HEK293 (cell line): Measurements from ENCODE around the gene ANKRD11.

Experiments used
- KLF16 ChIP-seq: fragments of 450-650 bp; formaldehyde crosslinking; IDR thresholded peaks from 2 replicates; pipeline ENCODE4 v1.5.1; 2017; ENCODE audit warnings: missing biosample characterization, missing genetic modification characterization
- KLF8 ChIP-seq: fragments of 450-650 bp; formaldehyde crosslinking; IDR thresholded peaks from 2 replicates; pipeline ENCODE4 v1.5.1; 2016; ENCODE audit warnings: missing biosample characterization, missing genetic modification characterization
- SP3 ChIP-seq: fragments of 450-650 bp; formaldehyde crosslinking; IDR thresholded peaks from 2 replicates; pipeline ENCODE4 v1.5.1; 2016; ENCODE audit warnings: missing biosample characterization, missing genetic modification characterization
- ZEB2 ChIP-seq: fragments of 450-650 bp; formaldehyde crosslinking; IDR thresholded peaks from 2 replicates; pipeline ENCODE4 v1.5.1; 2016; ENCODE audit warnings: missing biosample characterization, missing genetic modification characterization
- ZNF239 ChIP-seq: fragments of 450-650 bp; formaldehyde crosslinking; IDR thresholded peaks from 2 replicates; pipeline ENCODE4 v1.5.1; 2016; ENCODE audit warnings: missing biosample characterization, missing genetic modification characterization
- ZNF423 ChIP-seq: fragments of 450-650 bp; formaldehyde crosslinking; IDR thresholded peaks from 2 replicates; pipeline ENCODE4 v1.5.1; 2016; ENCODE audit warnings: missing biosample characterization, missing genetic modification characterization
- ZNF560 ChIP-seq: fragments of 450-650 bp; formaldehyde crosslinking; IDR thresholded peaks from 2 replicates; pipeline ENCODE4 v1.5.1; 2017; ENCODE audit warnings: missing biosample characterization, missing genetic modification characterization, borderline replicate concordance
- ZNF777 ChIP-seq: fragments of 450-650 bp; formaldehyde crosslinking; IDR thresholded peaks from 2 replicates; pipeline ENCODE4 v1.5.1; 2017; ENCODE audit warnings: missing biosample characterization, missing genetic modification characterization, borderline replicate concordance
- ZNF785 ChIP-seq: fragments of 450-650 bp; formaldehyde crosslinking; IDR thresholded peaks from 2 replicates; pipeline ENCODE4 v1.5.1; 2016; ENCODE audit warnings: missing biosample characterization, missing genetic modification characterization
- ZNF792 ChIP-seq: fragments of 450-650 bp; formaldehyde crosslinking; IDR thresholded peaks from 2 replicates; pipeline ENCODE4 v1.5.1; 2016; ENCODE audit warnings: missing biosample characterization, missing genetic modification characterization
- TF ChIP-seq, protein P1 (sequence below): fragments of 450-650 bp; formaldehyde crosslinking; IDR thresholded peaks from 2 replicates; pipeline ENCODE4 v1.5.1; 2016; ENCODE audit warnings: missing biosample characterization, missing genetic modification characterization

DNA sequence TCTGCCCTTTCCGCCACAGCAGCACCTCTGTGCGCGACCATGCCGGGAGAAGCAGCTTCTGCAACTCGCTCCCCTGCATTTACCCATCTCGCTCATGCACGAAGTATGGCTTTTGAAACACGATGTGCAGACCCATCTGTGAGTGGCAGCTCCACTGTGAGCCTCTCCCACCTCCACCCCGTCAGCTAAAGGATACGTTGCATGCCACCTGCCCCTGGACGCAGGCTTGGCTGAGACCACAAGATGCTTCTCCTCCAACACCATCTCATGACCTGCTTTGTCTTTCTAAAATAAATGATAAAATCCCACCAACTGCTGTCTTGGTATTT, 172.0 kb downstream of the ANKRD11 start:
- TF ChIP-seq KLF8 (tag by site-specific recombination): no peak
- TF ChIP-seq, protein P1, sequence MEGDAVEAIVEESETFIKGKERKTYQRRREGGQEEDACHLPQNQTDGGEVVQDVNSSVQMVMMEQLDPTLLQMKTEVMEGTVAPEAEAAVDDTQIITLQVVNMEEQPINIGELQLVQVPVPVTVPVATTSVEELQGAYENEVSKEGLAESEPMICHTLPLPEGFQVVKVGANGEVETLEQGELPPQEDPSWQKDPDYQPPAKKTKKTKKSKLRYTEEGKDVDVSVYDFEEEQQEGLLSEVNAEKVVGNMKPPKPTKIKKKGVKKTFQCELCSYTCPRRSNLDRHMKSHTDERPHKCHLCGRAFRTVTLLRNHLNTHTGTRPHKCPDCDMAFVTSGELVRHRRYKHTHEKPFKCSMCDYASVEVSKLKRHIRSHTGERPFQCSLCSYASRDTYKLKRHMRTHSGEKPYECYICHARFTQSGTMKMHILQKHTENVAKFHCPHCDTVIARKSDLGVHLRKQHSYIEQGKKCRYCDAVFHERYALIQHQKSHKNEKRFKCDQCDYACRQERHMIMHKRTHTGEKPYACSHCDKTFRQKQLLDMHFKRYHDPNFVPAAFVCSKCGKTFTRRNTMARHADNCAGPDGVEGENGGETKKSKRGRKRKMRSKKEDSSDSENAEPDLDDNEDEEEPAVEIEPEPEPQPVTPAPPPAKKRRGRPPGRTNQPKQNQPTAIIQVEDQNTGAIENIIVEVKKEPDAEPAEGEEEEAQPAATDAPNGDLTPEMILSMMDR (tag by site-specific recombination): no peak
- no peak for TF ChIP-seq ZNF560 (tag by site-specific recombination)
- no peak for TF ChIP-seq ZNF777 (tag by site-specific recombination)
- TF ChIP-seq SP3: no peak
- no peak for TF ChIP-seq ZNF423 (tag by site-specific recombination)
- TF ChIP-seq ZNF792 (tag by site-specific recombination): no peak
- no peak for TF ChIP-seq ZEB2 (tag by site-specific recombination)
- TF ChIP-seq ZNF785 (tag by site-specific recombination): no peak
- no peak for TF ChIP-seq ZNF239 (tag by site-specific recombination)
- no peak for TF ChIP-seq KLF16 (tag by site-specific recombination)
